IMR-90 (cell line): ENCODE data around the gene SLC12A6. TPM values are rescaled to one million over a fixed set of nuclear protein-coding genes. Genes with fewer than 3 reads are reported as not detected.
"Not testable (repeated sequence)": the region's sequence is repeated elsewhere in the genome, so short reads cannot be mapped to it uniquely, and the experiment has no call there.

ENCODE experiments used
- ATAC-seq: fragments of 200-7000 bp; cut with Tn5 transposase; 2 replicates; pipeline ENCODE4 v1.9.1; 2020; ENCODE audit warnings: low read depth, mild to moderate bottlenecking, moderate library complexity
- BruUV-seq: library from RNA; stranded (reverse); fragments of 400-500 nt; replicated peaks from 2 replicates; lab custom pipeline; 2021; lab: Mats Ljungman, UMichigan
- CTCF ChIA-PET: fragments of 300-600 bp; formaldehyde crosslinking; extraction: SDS; loops from one replicate; lab custom pipeline; 2021; ENCODE audit warnings: antibody characterized with exemption; lab: Yijun Ruan, JAX
- POLR2A ChIA-PET: fragments of 300-600 bp; sonication (Branson Sonifier 250); formaldehyde crosslinking; loops from one replicate; lab custom pipeline; 2022; ENCODE audit warnings: antibody characterized with exemption; ENCODE audit not compliant: unreplicated experiment; lab: Charles Lee
- DNase-seq: peaks from one replicate; pipeline ENCODE4 v3.0.0; 2013
- H2AFZ ChIP-seq: replicated peaks from 2 replicates; pipeline ENCODE3; 2013; ENCODE audit warnings: low read length, mild to moderate bottlenecking; ENCODE audit not compliant: poor library complexity
- H2AK5ac ChIP-seq: 2 replicates; pipeline ENCODE4 v1.6.1; 2013; ENCODE audit warnings: low read depth, low read length, inconsistent platforms
- H2AK9ac ChIP-seq: replicated peaks from 2 replicates; pipeline ENCODE3; 2013; ENCODE audit warnings: mild to moderate bottlenecking, low read depth, low read length, moderate library complexity; ENCODE audit not compliant: poor library complexity
- H2BK120ac ChIP-seq: 2 replicates; pipeline ENCODE4 v1.6.1; 2013; ENCODE audit warnings: low read depth, low read length, inconsistent platforms
- H2BK15ac ChIP-seq: 3 replicates; pipeline ENCODE4 v1.6.1; 2013; ENCODE audit warnings: low read depth, low read length, inconsistent platforms
- H2BK20ac ChIP-seq: 2 replicates; pipeline ENCODE4 v1.6.1; 2013; ENCODE audit warnings: low read depth, mild to moderate bottlenecking, inconsistent platforms, low read length, moderate library complexity
- H2BK5ac ChIP-seq: 2 replicates; pipeline ENCODE4 v1.6.1; 2013; ENCODE audit warnings: mild to moderate bottlenecking, low read depth, low read length, inconsistent platforms; ENCODE audit not compliant: poor library complexity, severe bottlenecking
- H3K14ac ChIP-seq: replicated peaks from 2 replicates; pipeline ENCODE4 v1.6.1; 2013; ENCODE audit warnings: low read depth, low read length, inconsistent platforms
- H3K18ac ChIP-seq: 2 replicates; pipeline ENCODE4 v1.6.1; 2013; ENCODE audit warnings: low read depth, low read length, control low read depth
- H3K23ac ChIP-seq: 2 replicates; pipeline ENCODE4 v1.6.1; 2013; ENCODE audit warnings: low read depth, low read length, inconsistent platforms
- H3K27ac ChIP-seq: 2 replicates; pipeline ENCODE4 v1.5.1; 2013; ENCODE audit warnings: mild to moderate bottlenecking, control low read depth, low read length; ENCODE audit not compliant: insufficient read depth
- H3K27me3 ChIP-seq: 2 replicates; pipeline ENCODE4 v1.6.1; 2013; ENCODE audit warnings: low read length; ENCODE audit not compliant: control insufficient read depth, insufficient read depth
- H3K36me3 ChIP-seq: 2 replicates; pipeline ENCODE4 v1.6.1; 2013; ENCODE audit warnings: low read length, mixed read lengths; ENCODE audit not compliant: control insufficient read depth, insufficient read depth
- H3K4ac ChIP-seq: 2 replicates; pipeline ENCODE4 v1.6.1; 2013; ENCODE audit warnings: low read depth, low read length, inconsistent platforms
- H3K4me1 ChIP-seq: 2 replicates; pipeline ENCODE4 v1.6.1; 2013; ENCODE audit warnings: low read length, mixed read lengths; ENCODE audit not compliant: control insufficient read depth, insufficient read depth
- H3K4me2 ChIP-seq: 2 replicates; pipeline ENCODE4 v1.6.1; 2013; ENCODE audit warnings: low read depth, mild to moderate bottlenecking, control low read depth, low read length, moderate library complexity
- H3K4me3 ChIP-seq: 2 replicates; pipeline ENCODE4 v1.5.1; 2013; ENCODE audit warnings: low read depth, mild to moderate bottlenecking, control low read depth, low read length, moderate library complexity; ENCODE audit not compliant: insufficient read depth
- H3K56ac ChIP-seq: 2 replicates; pipeline ENCODE4 v1.6.1; 2013; ENCODE audit warnings: low read length, inconsistent platforms; ENCODE audit not compliant: insufficient read depth; ENCODE audit errors: extremely low read depth
- H3K79me1 ChIP-seq, 2 experiments: 2 replicates each; pipeline ENCODE4 v1.6.1; 2013; ENCODE audit warnings: low read length in 2 of 2, inconsistent platforms in 1 of 2, low read depth in 1 of 2
- H3K9ac ChIP-seq: 2 replicates; pipeline ENCODE4 v1.6.1; 2013; ENCODE audit warnings: low read depth, low read length, control low read depth
- H3K9me1 ChIP-seq: 2 replicates; pipeline ENCODE4 v1.6.1; 2013; ENCODE audit warnings: low read length, inconsistent platforms; ENCODE audit not compliant: insufficient read depth
- H3K9me3 ChIP-seq: 2 replicates; pipeline ENCODE4 v1.6.1; 2013; ENCODE audit warnings: low read length; ENCODE audit not compliant: control insufficient read depth, insufficient read depth
- H4K20me1 ChIP-seq: 2 replicates; pipeline ENCODE4 v1.6.1; 2013; ENCODE audit warnings: low read length, inconsistent platforms; ENCODE audit not compliant: insufficient read depth
- H4K5ac ChIP-seq: 2 replicates; pipeline ENCODE4 v1.6.1; 2013; ENCODE audit warnings: mild to moderate bottlenecking, low read depth, low read length, control low read depth
- H4K8ac ChIP-seq, 2 experiments: 2 replicates each; pipeline ENCODE4 v1.6.1; 2013; ENCODE audit warnings: low read depth in 2 of 2, low read length in 2 of 2, control low read depth in 1 of 2, inconsistent platforms in 1 of 2
- H4K91ac ChIP-seq: 2 replicates; pipeline ENCODE4 v1.6.1; 2013; ENCODE audit warnings: low read depth, low read length, inconsistent platforms; ENCODE audit not compliant: insufficient read depth
- MXI1 ChIP-seq: IDR thresholded peaks from 2 replicates; pipeline ENCODE4 v1.6.1; 2012; ENCODE audit warnings: low read depth, mild to moderate bottlenecking, low read length, moderate library complexity, borderline replicate concordance
- WGBS, 2 experiments: methylation state at CpG; one replicate each; pipeline versions ENCODE4 v1.1.5 to v1.1.7; 2013; ENCODE audit warnings: missing lambda C conversion rate in 2 of 2; ENCODE audit not compliant: insufficient read length in 1 of 2; ENCODE audit errors: extremely low coverage in 2 of 2; 5-methylcytosine and 5-hydroxymethylcytosine counted together
- dilution Hi-C: fragments of 300-500 bp; cut with HindIII; formaldehyde crosslinking; loops from one replicate; pipeline ENCODE4 v1.14.3; 2018; ENCODE audit warnings: low sequenced_read_pairs; ENCODE audit not compliant: unreplicated experiment
- in situ Hi-C: fragments of 300-500 bp; cut with MboI; formaldehyde crosslinking; loops from 3 replicates; pipeline ENCODE4 v1.14.3; 2019; ENCODE audit warnings: low sequenced_read_pairs, inconsistent platforms, mixed read lengths
- intact Hi-C: fragments of 100-400 bp; cut with micrococcal nuclease; formaldehyde crosslinking; loops from 2 replicates; pipeline ENCODE4 v1.10.0; 2022
- polyA plus RNA-seq, 3 experiments: library from polyadenylated mRNA; depleted of rRNA; stranded (reverse); fragments of >200 nt; gene quantifications; 2 replicates each; pipeline ENCODE4 v1.2.3, GENCODE V29; 2012; ENCODE audit warnings: low replicate concordance in 1 of 3
- total RNA-seq: library from RNA; depleted of rRNA; stranded (reverse); fragments of >200 nt; gene quantifications from 2 replicates; pipeline ENCODE4 v1.2.3, GENCODE V29; 2012

The SLC12A6 gene
- total and polyA plus RNA-seq, 2 of the 4 experiments (the other 2 are of a cell fraction) = 7.7 to 10.2 TPM

GRCh38 chr15:34203305-34203704 is 134.3 kb downstream of the SLC12A6 start:
- Histone ChIP-seq H3K4me3 (no peak overlapping the region), H2AK9ac (no peak overlapping the region), H4K20me1 (peaks cover 26% of the 10 kb centered on the region; the same call in 1 of the 2 replicates), H3K4me2 (no peak overlapping the region), H3K79me1 (peaks cover 7 to 53% of the 10 kb centered on the region in 2 experiments; a peak in 2 of 4 replicates), H2BK20ac (no peak overlapping the region), H2BK5ac (no peak overlapping the region), H3K18ac (no peak overlapping the region), H4K8ac (no peak overlapping the region), H3K9me1 (peaks cover 9% of the 10 kb centered on the region), H4K5ac (no peak overlapping the region), H3K23ac (no peak overlapping the region), H3K27me3 (no peaks in the 10 kb centered on the region), H3K9me3 (peaks cover 2% of the 10 kb centered on the region; the same call in 1 of the 2 replicates), H3K4me1 (peaks cover 2% of the 10 kb centered on the region), H2BK15ac (no peak overlapping the region), H3K9ac (no peak overlapping the region), H2BK120ac (no peak overlapping the region), H3K56ac (no peak overlapping the region), H3K36me3 (peaks cover 5% of the 10 kb centered on the region), H3K14ac (no peak overlapping the region), H4K91ac (no peak overlapping the region), H2AFZ (no peak overlapping the region), H3K27ac (no peak overlapping the region), H3K4ac (no peak overlapping the region), H2AK5ac (no peak overlapping the region)
- no peak for TF ChIP-seq MXI1
- in situ Hi-C loops (no loop called here), intact Hi-C loops (no loop called here), dilution Hi-C loops (no loop called here)
- DNase-seq (no peak), ATAC-seq (no peak)
- no TSS peak for BruUV-seq
- CTCF ChIA-PET = no interaction called here
- POLR2A ChIA-PET = no interaction called here
- 100% methylated on average over 1 of the region's 1 CpG; no CpG with 5 or more reads in 1 of the 2 experiments for WGBS, 2 experiments

GRCh38 chr15:34193272-34193671 is 144.3 kb downstream of the SLC12A6 start:
- H3K4me3 ChIP-seq, H2BK20ac ChIP-seq, H4K91ac ChIP-seq, H2AK5ac ChIP-seq, H3K23ac ChIP-seq, POLR2A ChIA-PET, H3K9ac ChIP-seq, H3K27me3 ChIP-seq, H2BK15ac ChIP-seq, H3K14ac ChIP-seq, BruUV-seq, H2BK120ac ChIP-seq, H3K4me2 ChIP-seq, H3K18ac ChIP-seq, H4K5ac ChIP-seq, H3K56ac ChIP-seq, in situ Hi-C loops, dilution Hi-C loops, H3K9me3 ChIP-seq, H3K9me1 ChIP-seq, H2AK9ac ChIP-seq, ATAC-seq, H4K8ac ChIP-seq, H2BK5ac ChIP-seq, H3K36me3 ChIP-seq, H2AFZ ChIP-seq, H3K27ac ChIP-seq, H3K4ac ChIP-seq, DNase-seq, CTCF ChIA-PET, H3K4me1 ChIP-seq: not testable (repeated sequence)
- WGBS, 2 experiments = no CpG with 5 or more reads among the region's 7 CpGs
- peaks cover 8 to 28% of the 10 kb centered on the region in 2 experiments for H3K79me1 ChIP-seq
- intact Hi-C loops = loop anchor here (10.0 kb wide), 1 partner anchor 48 kb away; no protein-coding TSS in a partner anchor
- H4K20me1 ChIP-seq = peaks cover 24% of the 10 kb centered on the region
